Activated CD4-positive, CD25-positive, alpha-beta regulatory T cell treated with anti-CD3 and anti-CD28 coated beads, Interleukin-2, amount 50 U/mL, for 16 hours (primary cell): ENCODE data around the gene KMT5B.

Experiments
- DNase-seq: peaks from one replicate; pipeline ENCODE4 v3.0.0-alpha.2; 2020; ENCODE audit warnings: low read depth, low spot score

Gene KMT5B

GRCh38 chr11:68146010-68146540, 67.0 kb downstream of the KMT5B start:
- no peak for DNase-seq

GRCh38 chr11:68145120-68145866, 67.8 kb downstream of the KMT5B start:
- no peak for DNase-seq

GRCh38 chr11:68143310-68143689, 69.8 kb downstream of the KMT5B start:
- no peak for DNase-seq

GRCh38 chr11:68142441-68143309, 70.4 kb downstream of the KMT5B start:
- no peak for DNase-seq

GRCh38 chr11:68142028-68142412, 71.1 kb downstream of the KMT5B start:
- no peak for DNase-seq

- DNase-seq, result no peak
Measured at GRCh38 chr11:68141246-68142027, 71.7 kb downstream of the KMT5B start.

GRCh38 chr11:68140496-68141245, 72.4 kb downstream of the KMT5B start:
- no peak for DNase-seq

GRCh38 chr11:68138237-68138636, 74.9 kb downstream of the KMT5B start:
- DNase-seq, result no peak

GRCh38 chr11:68137833-68138232, 75.3 kb downstream of the KMT5B start:
- DNase-seq, result no peak

GRCh38 chr11:68136866-68137265, 76.2 kb downstream of the KMT5B start:
- no peak for DNase-seq

GRCh38 chr11:68135161-68135560, 77.9 kb downstream of the KMT5B start:
- no peak for DNase-seq

GRCh38 chr11:68133761-68134160, 79.3 kb downstream of the KMT5B start:
- DNase-seq, result no peak

- DNase-seq, result no peak
Measured at GRCh38 chr11:68130121-68130520, 83.0 kb downstream of the KMT5B start.

GRCh38 chr11:68128682-68129327, 84.3 kb downstream of the KMT5B start:
- no peak for DNase-seq

GRCh38 chr11:68127714-68128681, 85.1 kb downstream of the KMT5B start:
- no peak for DNase-seq

GRCh38 chr11:68125164-68125563, 87.9 kb downstream of the KMT5B start:
- DNase-seq, result no peak

GRCh38 chr11:68122936-68123539, 90.1 kb downstream of the KMT5B start:
- no peak for DNase-seq

- DNase-seq, result peak; percentile 54
Measured at GRCh38 chr11:68121067-68121899, 91.8 kb downstream of the KMT5B start, which contains the start of gene CHKA. Gene CHKA (minus strand): TSS chr11:68121388. CDS start chr11:68121177, 211 bp downstream.
